Osteocyte (in vitro differentiated cells): ENCODE results near the gene UBE2G2. TPM values are rescaled to one million over a fixed set of nuclear protein-coding genes. Genes with fewer than 3 reads are reported as not detected.
A peak's percentile ranks its signal among the peaks of the same experiment; 100 is the strongest.

ENCODE experiments used
- DNase-seq: peaks from one replicate; pipeline ENCODE4 v3.0.0; 2021; ENCODE audit warnings: mixed read lengths; ENCODE audit not compliant: unreplicated experiment; ENCODE audit errors: extremely low spot score
- H3K27ac Mint-ChIP-seq: one replicate; pipeline ENCODE4 v1.8.0; 2021; ENCODE audit warnings: mild to moderate bottlenecking, mixed read lengths; ENCODE audit not compliant: unreplicated experiment
- H3K27me3 Mint-ChIP-seq: one replicate; pipeline ENCODE4 v1.8.0; 2021; ENCODE audit warnings: mixed read lengths; ENCODE audit not compliant: unreplicated experiment
- H3K36me3 Mint-ChIP-seq: one replicate; pipeline ENCODE4 v1.8.0; 2021; ENCODE audit warnings: mixed read lengths; ENCODE audit not compliant: unreplicated experiment
- H3K4me1 Mint-ChIP-seq: one replicate; pipeline ENCODE4 v1.8.0; 2021; ENCODE audit warnings: mixed read lengths; ENCODE audit not compliant: unreplicated experiment
- H3K4me3 Mint-ChIP-seq: one replicate; pipeline ENCODE4 v1.8.0; 2021; ENCODE audit warnings: mild to moderate bottlenecking, moderate library complexity, mixed read lengths; ENCODE audit not compliant: unreplicated experiment
- H3K9me3 Mint-ChIP-seq: one replicate; pipeline ENCODE4 v1.8.0; 2021; ENCODE audit warnings: mixed read lengths; ENCODE audit not compliant: unreplicated experiment
- CTCF ChIP-seq: fragments of 200-600 bp; sonication (generic); IDR thresholded peaks from 2 replicates; pipeline ENCODE4 v1.5.0; 2021; ENCODE audit warnings: antibody characterized with exemption, mild to moderate bottlenecking, moderate library complexity
- total RNA-seq: library from RNA; stranded (reverse); gene quantifications from 2 replicates; pipeline ENCODE4 v1.2.1, GENCODE V29; 2021

UBE2G2 gene
- total RNA-seq, 1 donor from 2014 or later = 78.7 TPM

GRCh38 chr21:44778094-44778493 is 23.5 kb downstream of the UBE2G2 start:
- Mint-ChIP-seq H3K27me3 (no peaks in the 10 kb centered on the region), H3K36me3 (peaks cover 40% of the 10 kb centered on the region), H3K4me3 (no peak overlapping the region), H3K9me3 (peaks cover 3% of the 10 kb centered on the region), H3K27ac (no peak overlapping the region), H3K4me1 (peaks cover 27% of the 10 kb centered on the region)
- DNase-seq = no peak
- TF ChIP-seq CTCF = no peak

GRCh38 chr21:44774972-44775371 is 26.6 kb downstream of the UBE2G2 start:
- H3K4me1 Mint-ChIP-seq = peaks cover 33% of the 10 kb centered on the region
- H3K36me3 Mint-ChIP-seq = peaks cover 54% of the 10 kb centered on the region

GRCh38 chr21:44773291-44773932 is 28.2 kb downstream of the UBE2G2 start:
- peaks cover 64% of the 10 kb centered on the region for H3K36me3 Mint-ChIP-seq
- peak overlapping the region; percentile 33 for H3K27ac Mint-ChIP-seq
- H3K4me1 Mint-ChIP-seq = peaks cover 33% of the 10 kb centered on the region
- H3K27me3 Mint-ChIP-seq = no peaks in the 10 kb centered on the region
- peak; percentile 91 for DNase-seq
- TF ChIP-seq CTCF = no peak
- H3K9me3 Mint-ChIP-seq = no peaks in the 10 kb centered on the region
- H3K4me3 Mint-ChIP-seq = no peak overlapping the region

More at GRCh38 chr21:44774972-44775371, 26.6 kb downstream of the UBE2G2 start:
- TF ChIP-seq CTCF = no peak
- Mint-ChIP-seq H3K27me3 (no peaks in the 10 kb centered on the region), H3K4me3 (no peak overlapping the region), H3K9me3 (no peaks in the 10 kb centered on the region), H3K27ac (no peak overlapping the region)
- no peak for DNase-seq

- Mint-ChIP-seq H3K27me3 (no peaks in the 10 kb centered on the region), H3K27ac (no peak overlapping the region), H3K4me3 (no peak overlapping the region), H3K4me1 (peaks cover 33% of the 10 kb centered on the region), H3K36me3 (peaks cover 59% of the 10 kb centered on the region), H3K9me3 (no peaks in the 10 kb centered on the region)
- no peak for TF ChIP-seq CTCF
- no peak for DNase-seq
These were observed 29.6 kb downstream of the UBE2G2 start for GRCh38 chr21:44771896-44772525.
